Measurements from ENCODE around the gene ZMIZ1.
A peak's percentile ranks its signal among the peaks of the same experiment; 100 is the strongest.

The ZMIZ1 gene

DNA sequence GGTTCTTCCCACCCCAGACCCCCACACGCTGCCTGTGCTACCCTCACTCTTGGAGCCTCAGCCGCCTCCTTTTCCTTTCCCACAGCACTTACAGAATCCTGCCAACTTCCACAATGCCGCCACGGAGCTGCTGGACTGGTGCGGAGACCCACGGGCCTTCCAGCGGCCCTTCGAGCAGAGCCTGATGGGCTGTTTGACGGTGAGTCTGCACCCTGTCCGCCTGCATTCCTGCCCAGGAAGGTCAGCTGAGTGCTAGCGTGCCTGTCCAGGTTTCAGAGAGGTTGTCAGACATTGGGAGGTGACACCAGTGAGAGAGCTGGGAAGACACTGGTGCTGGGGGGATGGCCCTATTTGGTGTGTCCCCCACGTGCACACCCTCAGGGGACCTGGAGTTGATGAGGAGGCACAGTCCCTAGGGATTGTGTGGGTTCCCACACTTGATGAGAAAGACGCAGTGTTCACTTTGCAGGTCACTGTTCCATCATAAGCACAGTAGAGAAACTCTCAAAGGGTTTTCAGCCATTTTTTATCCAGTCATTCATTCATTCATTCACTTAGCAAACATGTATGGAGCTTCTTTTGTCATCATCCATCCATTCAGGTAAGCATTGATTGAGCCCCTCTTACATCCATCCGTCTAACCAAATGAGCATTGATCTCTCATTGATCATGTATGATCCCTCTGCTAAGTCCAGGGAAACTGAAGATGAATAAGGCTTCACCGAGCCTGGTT is 139.7 kb downstream of the ZMIZ1 start:
- DNase-seq (ENCODE audit: low spot score) = no peak

DNA sequence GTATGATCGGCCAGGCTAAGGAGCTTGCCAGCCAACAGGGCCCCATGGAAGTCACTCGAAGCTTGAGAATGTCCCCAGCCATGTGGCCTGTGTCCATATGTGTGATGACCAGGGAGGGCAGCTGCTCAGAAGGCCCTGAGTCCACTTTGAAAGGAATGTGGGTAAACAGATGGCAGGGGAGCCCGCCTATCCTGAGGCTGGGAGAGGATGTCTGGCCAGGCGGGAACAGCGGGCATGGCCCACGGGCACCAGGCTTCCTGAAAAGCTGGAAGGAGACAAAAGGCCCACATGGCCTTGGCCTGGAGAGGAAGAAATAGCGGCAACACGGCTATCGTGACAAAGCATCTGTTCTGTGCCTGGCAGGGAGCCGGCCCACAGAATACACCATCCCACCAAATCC is 140.6 kb downstream of the ZMIZ1 start:
- no peak for DNase-seq (ENCODE audit: low spot score)

DNA sequence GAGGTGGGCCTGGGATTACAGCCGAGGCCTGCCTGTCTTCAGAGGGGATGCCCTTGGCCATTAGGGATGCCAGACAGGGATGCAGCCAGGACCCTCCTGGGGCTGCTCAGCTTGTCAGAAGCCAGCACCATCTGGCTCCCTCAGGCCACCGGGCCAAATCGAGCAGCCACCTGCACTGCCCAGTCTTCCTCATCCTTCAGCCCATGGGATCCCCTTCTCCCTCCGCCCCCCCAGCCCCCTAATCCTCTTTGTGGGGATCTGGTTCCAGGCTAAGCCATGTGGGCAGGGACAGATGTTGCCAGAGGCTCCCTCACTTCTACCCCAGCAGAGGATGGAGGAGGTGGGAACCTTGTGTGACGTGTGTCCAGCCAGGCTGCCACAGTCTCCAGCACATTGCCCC is 141.1 kb downstream of the ZMIZ1 start:
- no peak for DNase-seq (ENCODE audit: low spot score)

DNA sequence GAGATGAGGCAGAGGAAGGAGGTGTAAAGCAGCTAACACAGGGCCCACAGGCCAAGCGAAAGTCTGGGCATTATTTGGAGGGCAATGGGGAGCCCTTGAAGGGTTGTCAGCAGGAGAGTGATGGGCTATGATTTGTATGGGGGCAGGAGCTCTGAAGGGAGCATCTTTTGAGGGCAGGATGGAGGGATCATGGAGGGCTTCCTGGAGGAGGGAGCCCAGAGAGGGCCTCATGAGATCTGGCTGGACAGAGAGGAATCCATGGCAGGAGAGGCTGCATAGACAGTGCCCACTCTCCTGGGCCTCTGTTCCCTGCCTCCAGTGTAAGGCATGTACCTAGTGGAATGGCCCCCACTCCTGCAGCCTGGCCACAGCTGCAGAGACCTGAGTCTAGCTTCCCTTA is 141.9 kb downstream of the ZMIZ1 start:
- no peak for DNase-seq (ENCODE audit: low spot score)

DNA sequence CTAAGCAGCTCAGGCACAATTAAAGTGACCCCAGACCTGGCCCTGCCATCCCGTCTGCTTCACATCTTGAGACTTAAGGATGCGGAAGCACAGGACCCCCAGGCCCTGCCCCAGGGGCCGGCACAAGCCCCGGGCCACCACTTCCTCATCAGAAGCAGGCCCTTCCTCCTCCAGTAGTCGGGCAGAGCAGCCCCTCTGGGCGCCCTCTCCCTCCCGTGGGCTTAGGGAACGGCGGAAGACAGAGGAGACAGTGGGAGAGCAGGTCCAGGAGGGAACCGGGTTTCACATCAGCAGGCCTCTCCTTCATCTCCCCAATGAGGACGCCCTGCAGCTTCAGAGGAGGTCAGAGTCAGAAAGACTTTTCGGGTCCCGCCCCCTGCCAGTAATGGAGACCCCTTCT is 142.8 kb downstream of the ZMIZ1 start:
- no peak for DNase-seq (ENCODE audit: low spot score)

- DNase-seq (ENCODE audit: low spot score) = no peak
These were observed 146.8 kb downstream of the ZMIZ1 start for GRCh38 chr10:79215531-79215930.

GRCh38 chr10:79219322-79219957 is 150.7 kb downstream of the ZMIZ1 start:
- no peak for DNase-seq (ENCODE audit: low spot score)

GRCh38 chr10:79220307-79220706 is 151.5 kb downstream of the ZMIZ1 start:
- no peak for DNase-seq (ENCODE audit: low spot score)

DNA sequence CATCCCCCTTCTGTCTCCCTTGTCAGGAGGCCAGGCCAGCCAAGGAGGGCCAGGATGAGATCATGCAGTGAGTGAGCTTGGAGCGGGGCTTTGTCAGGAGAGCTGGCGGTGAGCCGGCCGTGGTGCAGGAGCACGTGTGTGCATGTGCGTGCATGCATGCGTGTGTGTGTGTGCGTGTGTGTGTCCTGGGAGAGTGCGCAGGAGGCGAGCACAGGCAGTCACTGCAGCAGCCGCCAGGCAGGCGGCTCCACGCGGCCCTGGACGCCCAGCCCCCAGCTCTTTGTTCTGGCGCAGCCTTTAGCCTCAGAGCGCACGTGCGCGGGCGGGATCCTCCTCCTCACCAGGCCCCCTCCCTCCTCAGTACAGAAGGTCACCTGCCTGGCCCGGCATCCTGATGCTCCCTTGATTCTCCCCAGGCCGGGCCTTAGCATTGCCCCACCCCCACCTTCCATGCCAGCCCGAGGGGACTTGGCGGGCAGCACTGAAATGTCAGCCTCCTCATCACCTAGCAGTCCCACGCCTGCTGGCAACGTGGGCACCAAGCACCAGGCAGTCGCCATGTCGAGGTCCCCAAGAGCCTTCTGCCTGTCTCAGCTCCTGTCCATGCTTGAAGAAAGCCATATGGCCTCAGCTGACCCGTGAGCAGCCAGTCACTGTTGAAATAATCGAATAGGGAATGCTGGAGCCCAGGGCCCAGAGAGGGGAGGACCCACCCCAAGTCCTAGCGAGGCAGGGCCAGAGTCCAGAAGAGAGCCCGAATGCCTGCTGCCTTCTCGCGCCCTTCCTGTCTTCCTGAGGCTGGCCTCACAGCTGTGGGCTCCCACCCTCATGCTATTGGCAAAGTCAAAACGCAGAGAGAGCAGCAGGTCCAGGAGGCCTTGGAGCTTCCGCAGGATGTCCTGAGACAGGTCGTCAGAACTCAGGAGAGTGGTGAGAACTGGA is 152.6 kb downstream of the ZMIZ1 start:
- peak; percentile 62 for DNase-seq (ENCODE audit: low spot score)

DNA sequence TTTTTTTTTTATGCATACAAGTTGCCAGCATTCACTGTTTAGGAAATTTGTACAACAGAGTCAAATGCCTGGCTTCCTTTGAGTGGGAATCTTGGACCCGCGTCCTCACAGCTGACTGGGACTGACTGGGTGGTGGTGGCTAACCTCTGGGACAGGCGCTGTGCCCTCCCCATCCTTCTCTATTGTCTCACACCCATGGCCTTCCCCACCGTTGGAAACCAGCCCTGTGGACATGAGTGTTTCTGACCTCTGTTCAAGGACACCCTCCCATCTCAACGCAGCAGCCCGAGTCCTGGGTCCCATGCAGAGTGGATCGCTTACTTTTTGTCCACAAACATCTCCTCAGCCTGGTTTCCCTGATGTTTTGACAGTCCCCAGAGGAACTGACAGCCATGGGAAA is 153.4 kb downstream of the ZMIZ1 start:
- DNase-seq (ENCODE audit: low spot score) = no peak

DNA sequence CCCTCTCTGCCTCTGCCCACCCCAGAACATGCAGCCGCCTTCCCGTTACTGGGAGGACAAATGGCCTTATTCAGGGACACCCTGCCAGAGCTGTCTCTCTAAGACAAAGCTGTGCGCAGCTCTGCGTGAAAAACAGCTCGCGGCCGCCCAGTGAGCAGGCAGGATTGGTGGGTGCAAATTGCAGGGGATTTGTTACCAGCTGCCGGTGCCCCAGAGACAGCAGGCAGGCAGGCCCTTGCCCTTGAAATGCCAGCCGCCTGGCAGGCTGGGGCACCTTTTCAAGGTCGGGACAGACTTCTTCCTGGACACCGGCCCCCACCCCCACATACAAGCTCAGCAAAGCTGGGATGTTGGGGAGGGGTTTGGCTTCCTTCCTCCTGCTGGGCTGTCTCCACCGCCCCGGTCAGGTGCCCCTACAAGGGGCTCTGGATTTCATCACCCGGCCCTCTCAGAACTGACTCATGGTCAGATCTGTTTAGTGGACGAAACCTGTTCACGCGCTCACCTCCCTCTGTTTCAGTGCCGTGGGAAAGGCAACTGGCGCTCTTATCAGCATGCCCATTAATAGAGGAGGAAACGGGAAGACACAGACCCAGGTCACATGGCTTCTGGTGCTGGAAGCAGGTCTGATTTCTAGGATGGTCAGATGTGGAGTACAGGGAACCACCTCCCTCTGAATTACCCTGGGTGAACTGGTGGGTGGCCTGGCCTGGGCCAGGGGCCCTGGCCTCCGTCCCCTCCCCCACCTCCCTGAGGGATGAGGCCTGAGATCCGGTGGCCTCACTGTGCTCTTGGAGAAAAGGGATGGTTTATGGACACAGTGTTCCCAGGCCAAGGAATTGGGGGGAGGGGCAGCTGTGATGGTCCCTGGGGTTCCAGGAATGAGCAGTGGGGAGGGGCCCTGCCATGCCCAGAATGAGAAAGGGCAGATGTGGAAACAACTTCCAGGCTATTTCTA is 154.6 kb downstream of the ZMIZ1 start:
- DNase-seq (ENCODE audit: low spot score) = no peak

- no peak for DNase-seq (ENCODE audit: low spot score)
These were observed 155.6 kb downstream of the ZMIZ1 start for GRCh38 chr10:79224263-79224949.

DNA sequence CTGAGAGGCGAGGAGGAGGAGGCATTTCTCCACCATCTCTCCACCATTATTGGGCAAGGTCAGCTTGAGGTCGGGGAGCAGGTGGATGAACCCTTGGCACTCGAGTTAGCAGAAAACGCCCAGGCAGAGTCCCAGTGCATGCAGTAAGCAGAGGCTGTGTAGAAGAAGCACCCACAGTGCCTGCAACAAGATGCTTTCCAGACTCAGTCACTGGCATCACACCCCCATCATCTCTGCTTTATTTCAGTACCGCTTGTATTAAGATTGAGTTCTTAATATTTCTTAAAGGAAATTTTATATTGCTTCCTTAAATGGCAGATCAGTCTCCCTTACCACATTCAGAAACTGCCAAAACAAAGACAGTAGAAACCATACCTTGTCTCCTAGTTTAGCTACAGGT is 156.2 kb downstream of the ZMIZ1 start:
- DNase-seq (ENCODE audit: low spot score) = no peak

DNA sequence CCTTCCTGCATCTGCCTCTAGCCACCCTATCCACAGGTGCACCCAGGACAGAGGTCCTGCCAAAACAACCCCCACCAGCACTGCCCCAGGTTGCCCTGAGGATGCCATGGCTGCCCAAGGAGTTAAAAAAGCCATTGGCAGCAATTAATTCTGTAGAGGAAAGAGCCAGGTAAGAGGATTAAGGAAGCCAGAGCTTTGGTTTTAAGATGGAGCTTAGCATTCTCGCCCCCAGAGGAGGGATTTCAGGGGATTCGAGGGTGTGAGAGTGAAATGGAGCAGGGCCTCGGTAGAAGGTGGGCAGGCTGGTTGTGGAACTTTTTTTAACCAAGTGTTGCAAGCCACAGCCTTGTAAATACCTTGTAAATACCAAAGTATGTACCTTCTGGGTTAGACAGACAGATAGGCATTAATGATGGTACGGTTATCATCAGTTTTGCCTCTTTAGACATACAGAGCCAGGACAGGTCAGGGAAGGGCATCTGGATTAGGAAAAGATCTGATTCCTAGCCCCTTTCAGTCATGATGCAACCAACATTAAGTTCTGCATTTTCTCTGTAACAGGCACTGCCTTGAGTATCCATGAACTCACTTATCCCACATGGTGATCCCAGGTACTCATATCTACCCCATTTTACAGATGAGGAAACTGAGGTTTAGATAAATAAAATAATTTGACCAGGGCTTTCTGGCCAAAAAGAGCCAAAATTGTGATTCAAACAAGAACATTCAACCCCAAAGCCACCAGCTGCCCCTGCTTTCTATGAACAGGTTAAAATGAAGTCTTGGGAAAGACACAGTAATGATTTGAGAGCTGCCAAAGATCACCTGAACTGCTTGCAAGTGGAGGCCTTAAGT is 157.9 kb downstream of the ZMIZ1 start:
- DNase-seq (ENCODE audit: low spot score) = no peak

DNA sequence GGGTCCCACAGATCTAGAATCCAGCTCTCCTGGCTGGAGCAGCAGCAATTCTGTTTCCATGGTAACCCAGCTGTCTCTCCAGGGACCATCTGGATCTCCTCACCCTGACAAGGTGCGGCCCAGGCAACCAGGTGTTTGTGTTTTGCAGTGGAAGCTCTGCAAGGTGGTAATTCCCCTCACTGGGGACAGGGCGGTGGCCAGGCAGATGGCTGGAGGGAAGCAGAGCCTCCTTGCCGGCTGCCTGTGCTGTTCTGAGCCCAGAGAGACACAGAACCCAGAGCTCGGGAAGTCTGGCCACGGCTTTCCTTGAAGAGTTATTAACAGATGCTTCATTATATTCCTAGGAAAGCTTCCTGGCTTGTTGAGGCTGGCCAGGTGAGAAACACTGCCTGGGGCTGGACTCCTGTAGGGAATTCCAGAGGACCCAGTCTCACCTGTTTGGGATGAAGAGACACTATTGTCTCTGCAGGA is 160.3 kb downstream of the ZMIZ1 start:
- no peak for DNase-seq (ENCODE audit: low spot score)

GRCh38 chr10:79229830-79230327 is 161.1 kb downstream of the ZMIZ1 start:
- no peak for DNase-seq (ENCODE audit: low spot score)

GRCh38 chr10:79230328-79230830 is 161.6 kb downstream of the ZMIZ1 start:
- no peak for DNase-seq (ENCODE audit: low spot score)

DNA sequence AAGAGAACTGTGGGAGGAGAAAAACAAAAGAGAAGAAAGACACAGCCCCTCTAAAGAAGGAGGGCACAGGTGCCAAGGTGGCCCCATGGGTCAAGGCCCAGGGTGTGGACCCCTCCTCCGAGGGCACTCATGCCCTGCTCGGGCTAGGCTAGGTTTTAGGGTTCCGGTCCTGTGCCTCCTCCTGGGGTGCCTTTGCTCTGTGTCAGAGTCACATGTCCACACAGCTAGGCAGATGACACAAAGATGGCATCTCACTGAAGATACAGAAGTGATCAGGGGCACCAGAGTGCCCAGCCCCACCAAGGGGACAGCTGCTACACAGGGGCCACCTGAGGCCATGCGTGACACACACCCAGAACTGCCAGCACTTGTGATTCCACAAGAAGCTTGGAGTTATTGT is 162.1 kb downstream of the ZMIZ1 start:
- no peak for DNase-seq (ENCODE audit: low spot score)

GRCh38 chr10:79231908-79232307 is 163.1 kb downstream of the ZMIZ1 start:
- no peak for DNase-seq (ENCODE audit: low spot score)

- no peak for DNase-seq (ENCODE audit: low spot score)
These were observed 164.1 kb downstream of the ZMIZ1 start for GRCh38 chr10:79232864-79233263.
